CD4-positive, alpha-beta memory T cell (primary cell): ENCODE results near the gene BABAM1. TPM values are rescaled to one million over a fixed set of nuclear protein-coding genes. Genes with fewer than 3 reads are reported as not detected.
A peak's percentile ranks its signal among the peaks of the same experiment; 100 is the strongest.

Source experiments
- CTCF ChIA-PET: fragments of 350-600 bp; sonication (Branson Sonifier 250); formaldehyde crosslinking; loops from one replicate; lab custom pipeline; 2021; ENCODE audit warnings: inconsistent platforms; ENCODE audit not compliant: partially characterized antibody; lab: Charles Lee
- POLR2A ChIA-PET: fragments of 350-600 bp; sonication (Branson Sonifier 250); formaldehyde crosslinking; loops from one replicate; lab custom pipeline; 2021; ENCODE audit not compliant: partially characterized antibody; lab: Charles Lee
- DNase-seq, 5 donors: peaks; one replicate each; pipeline versions ENCODE4 v3.0.0 to v3.0.0-alpha.2; 2020 to 2022; ENCODE audit warnings: mixed read lengths in 1 of 5
- H3K27ac ChIP-seq: one replicate; pipeline ENCODE4 v1.7.0; 2013; ENCODE audit warnings: low read depth, low read length
- H3K27me3 ChIP-seq: 2 replicates; pipeline ENCODE4 v1.7.0; 2013; ENCODE audit warnings: mild to moderate bottlenecking, low read length, moderate library complexity; ENCODE audit not compliant: insufficient read depth
- H3K36me3 ChIP-seq: 2 replicates; pipeline ENCODE4 v1.7.0; 2013; ENCODE audit warnings: mild to moderate bottlenecking, low read length, moderate library complexity; ENCODE audit not compliant: insufficient read depth
- H3K4me1 ChIP-seq: 2 replicates; pipeline ENCODE4 v1.7.0; 2013; ENCODE audit warnings: mild to moderate bottlenecking, low read length, moderate library complexity; ENCODE audit not compliant: insufficient read depth
- H3K4me3 ChIP-seq, 2 donors: one replicate each; pipeline ENCODE4 v1.7.0; 2013; ENCODE audit warnings: low read length in 2 of 2, mild to moderate bottlenecking in 1 of 2
- H3K9me3 ChIP-seq, 2 donors: one replicate each; pipeline ENCODE4 v1.7.0; 2013; ENCODE audit warnings: low read length in 2 of 2, control low read depth in 1 of 2; ENCODE audit not compliant: control insufficient read depth in 1 of 2
- H3K27ac Mint-ChIP-seq, 7 donors: one replicate each; pipeline ENCODE4 v1.8.0; 2020 to 2021; ENCODE audit warnings: mixed read lengths in 7 of 7, mild to moderate bottlenecking in 6 of 7, inconsistent platforms in 3 of 7, moderate library complexity in 3 of 7
- H3K27me3 Mint-ChIP-seq, 2 donors: one replicate each; pipeline ENCODE4 v1.8.0; 2020 to 2021; ENCODE audit warnings: mixed read lengths in 2 of 2
- H3K36me3 Mint-ChIP-seq, 2 donors: one replicate each; pipeline ENCODE4 v1.8.0; 2020 to 2021; ENCODE audit warnings: mixed read lengths in 2 of 2, inconsistent platforms in 1 of 2, mild to moderate bottlenecking in 1 of 2
- H3K4me1 Mint-ChIP-seq, 4 donors: one replicate each; pipeline ENCODE4 v1.8.0; 2020 to 2021; ENCODE audit warnings: mixed read lengths in 4 of 4, mild to moderate bottlenecking in 1 of 4
- H3K4me3 Mint-ChIP-seq, 8 donors: one replicate each; pipeline ENCODE4 v1.8.0; 2020 to 2021; ENCODE audit warnings: mixed read lengths in 8 of 8, mild to moderate bottlenecking in 7 of 8, moderate library complexity in 6 of 8, inconsistent platforms in 3 of 8
- H3K9me3 Mint-ChIP-seq, 8 donors: one replicate each; pipeline ENCODE4 v1.8.0; 2020 to 2021; ENCODE audit warnings: mixed read lengths in 8 of 8, mild to moderate bottlenecking in 5 of 8, inconsistent platforms in 3 of 8, moderate library complexity in 1 of 8
- intact Hi-C: fragments of 100-400 bp; cut with micrococcal nuclease; formaldehyde crosslinking; loops from one replicate; pipeline ENCODE4 v1.15.1; 2023
- polyA plus RNA-seq, 2 donors: library from polyadenylated mRNA; unstranded; fragments of 300-500 nt; fragmentation: Illumina TruSeq; gene quantifications; one replicate each; pipeline ENCODE4 v1.2.3, GENCODE V29; 2021
- total RNA-seq, 2 experiments: library from RNA; stranded (reverse); gene quantifications; one replicate each; pipeline ENCODE4 v1.2.3, GENCODE V29; 2021

The BABAM1 gene
- total and polyA plus RNA-seq, 4 experiments from 2014 or later, result 92.0 to 171 (median 107) TPM

DNA sequence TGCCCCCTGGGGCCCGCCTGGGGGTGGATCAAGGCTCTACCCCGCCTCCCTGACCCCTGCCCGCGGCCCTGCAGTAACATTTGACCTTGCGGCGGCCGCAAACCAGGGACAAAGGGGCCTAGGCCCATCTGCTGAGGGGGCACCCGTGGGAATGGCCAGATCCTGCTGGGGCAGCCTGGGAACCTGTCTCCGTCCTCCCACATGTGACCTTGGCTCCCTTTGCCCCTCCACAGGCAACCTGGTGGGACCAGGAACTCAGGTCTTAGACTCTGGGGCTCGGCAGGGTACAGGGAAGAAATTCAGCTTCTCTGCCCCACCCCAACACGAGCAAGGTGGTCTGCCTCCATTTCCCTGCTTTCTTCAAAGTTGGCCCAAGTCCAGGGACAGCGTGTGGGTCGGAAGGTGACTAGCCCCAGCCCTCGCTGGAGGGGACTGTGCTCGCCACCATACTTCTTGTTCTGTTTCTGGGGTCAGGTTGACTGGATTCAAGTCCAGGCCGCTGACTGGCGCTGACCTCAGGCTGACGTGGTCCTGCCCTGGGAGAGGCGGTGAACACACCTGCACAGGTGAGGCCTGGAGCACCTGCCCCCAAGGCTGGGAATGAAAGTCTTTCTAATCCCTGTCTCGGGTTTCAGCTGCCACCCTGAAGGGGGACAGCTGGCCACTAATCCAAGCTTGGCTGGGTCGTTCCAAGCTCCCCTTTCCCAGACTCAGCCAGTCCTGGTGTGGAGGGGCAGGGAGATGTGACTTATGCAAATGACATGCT is 19.0 kb upstream of the BABAM1 start:
- Mint-ChIP-seq H3K4me3 (peak overlapping the region in 1 of 8 donors; percentile 39), H3K27ac (no peak overlapping the region), H3K36me3 (no peaks in the 10 kb centered on the region), H3K9me3 (no peaks in the 10 kb centered on the region), H3K4me1 (peaks cover 0 to 4% (median 2%) of the 10 kb centered on the region in 4 donors), H3K27me3 (no peaks in the 10 kb centered on the region)
- Histone ChIP-seq H3K4me1 (peaks cover 11% of the 10 kb centered on the region), H3K27ac (no peak overlapping the region), H3K27me3 (no peaks in the 10 kb centered on the region), H3K36me3 (no peaks in the 10 kb centered on the region), H3K9me3 (no peaks in the 10 kb centered on the region), H3K4me3 (no peak overlapping the region)
- intact Hi-C loops, result no loop called here
- DNase-seq, result no peak
- ChIA-PET CTCF (interaction anchor here (1.0 to 3.1 kb wide), 4 partner anchors 11 to 36 kb away, joined by 3 to 21 read pairs (median 3); no protein-coding TSS in a partner anchor), POLR2A (interaction anchor here (0.6 to 1.4 kb wide), 3 partner anchors 19 to 476 kb away, joined by 3 to 6 read pairs (median 5); partner anchors contain the start of gene OCEL1)

DNA sequence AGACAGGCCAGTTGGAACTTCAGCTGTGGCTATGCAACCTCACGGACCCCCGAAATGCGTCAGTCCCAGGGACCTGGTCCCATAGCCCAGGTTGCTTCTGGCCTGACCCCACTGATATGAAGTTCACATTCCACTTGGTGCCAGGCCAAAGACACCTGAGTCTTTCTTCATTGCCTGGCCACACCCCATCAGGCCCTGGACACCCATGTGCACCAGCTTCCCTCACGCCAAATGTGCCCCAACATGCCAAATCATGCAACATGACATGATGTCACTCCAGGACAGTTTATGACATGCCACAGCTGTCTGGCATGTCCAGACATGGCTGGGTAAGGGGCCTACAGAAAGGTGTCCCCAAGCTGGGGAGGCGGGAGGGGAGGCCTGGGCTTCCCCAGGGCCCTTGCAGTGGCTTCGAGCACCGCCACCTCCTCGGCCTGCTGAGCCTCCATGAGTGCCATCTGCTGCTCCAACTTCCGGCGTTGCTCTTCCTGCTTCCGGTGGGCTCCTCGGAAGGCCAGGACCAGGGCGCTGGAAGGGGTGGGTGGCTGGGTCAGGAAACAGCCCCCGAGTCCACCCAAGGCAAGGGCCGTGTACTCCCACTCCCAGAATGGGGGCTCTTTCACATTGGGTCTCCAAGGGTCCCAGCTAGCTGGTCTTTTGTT is 17.2 kb upstream of the BABAM1 start:
- Histone ChIP-seq H3K36me3 (no peaks in the 10 kb centered on the region), H3K4me3 (no peak overlapping the region), H3K4me1 (peaks cover 11% of the 10 kb centered on the region), H3K9me3 (no peaks in the 10 kb centered on the region), H3K27ac (no peak overlapping the region), H3K27me3 (no peaks in the 10 kb centered on the region)
- H3K9me3 Mint-ChIP-seq, result no peaks in the 10 kb centered on the region
- DNase-seq, result no peak
- intact Hi-C loops, result no loop called here
- ChIA-PET POLR2A (no interaction called here), CTCF (interaction anchor here (1.1 to 3.1 kb wide), 2 partner anchors 9 to 11 kb away, joined by 3 to 21 read pairs; no protein-coding TSS in a partner anchor)
- H3K4me1 Mint-ChIP-seq, result peaks cover 0 to 4% (median 2%) of the 10 kb centered on the region in 4 donors
- no peaks in the 10 kb centered on the region for H3K27me3 Mint-ChIP-seq
- no peak overlapping the region for H3K4me3 Mint-ChIP-seq
- H3K36me3 Mint-ChIP-seq, result no peaks in the 10 kb centered on the region
- H3K27ac Mint-ChIP-seq, result no peak overlapping the region

DNA sequence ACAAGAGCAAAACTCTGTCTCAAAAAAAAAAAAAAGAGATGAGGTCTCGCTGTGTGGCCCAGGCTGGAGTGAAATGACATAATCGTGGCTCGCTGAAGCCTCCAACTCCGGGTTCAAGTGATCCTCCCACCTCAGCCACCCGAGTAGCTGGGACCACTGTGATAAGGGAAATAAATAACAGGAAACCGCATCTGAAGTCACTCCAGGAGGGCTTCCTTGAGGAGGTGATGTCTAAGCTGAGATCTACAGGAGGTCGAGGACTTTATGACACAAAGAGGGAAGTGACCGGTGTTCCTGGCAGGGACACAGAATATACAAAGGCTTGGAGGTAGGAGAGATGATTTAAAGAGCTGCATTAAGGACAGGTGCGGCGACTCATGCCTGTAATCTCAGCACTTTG is 12.6 kb upstream of the BABAM1 start:
- no peak overlapping the region for H3K4me3 ChIP-seq
- no peaks in the 10 kb centered on the region for H3K4me1 Mint-ChIP-seq
- no peaks in the 10 kb centered on the region for H3K4me1 ChIP-seq
- no peaks in the 10 kb centered on the region for H3K27me3 Mint-ChIP-seq
- peak overlapping the region in 1 of 8 donors; percentile 45 for H3K4me3 Mint-ChIP-seq
- H3K36me3 ChIP-seq, result no peaks in the 10 kb centered on the region
- CTCF ChIA-PET, result interaction anchor here (2.3 kb wide), 1 partner anchor 12 kb away, joined by 10 read pairs; the partner anchor contains the start of gene BABAM1
- H3K9me3 Mint-ChIP-seq, result no peaks in the 10 kb centered on the region
- intact Hi-C loops, result no loop called here
- DNase-seq, result no peak
- no peaks in the 10 kb centered on the region for H3K9me3 ChIP-seq
- POLR2A ChIA-PET, result no interaction called here
- H3K27ac ChIP-seq, result no peak overlapping the region
- H3K36me3 Mint-ChIP-seq, result no peaks in the 10 kb centered on the region
- H3K27me3 ChIP-seq, result no peaks in the 10 kb centered on the region
- no peak overlapping the region for H3K27ac Mint-ChIP-seq

DNA sequence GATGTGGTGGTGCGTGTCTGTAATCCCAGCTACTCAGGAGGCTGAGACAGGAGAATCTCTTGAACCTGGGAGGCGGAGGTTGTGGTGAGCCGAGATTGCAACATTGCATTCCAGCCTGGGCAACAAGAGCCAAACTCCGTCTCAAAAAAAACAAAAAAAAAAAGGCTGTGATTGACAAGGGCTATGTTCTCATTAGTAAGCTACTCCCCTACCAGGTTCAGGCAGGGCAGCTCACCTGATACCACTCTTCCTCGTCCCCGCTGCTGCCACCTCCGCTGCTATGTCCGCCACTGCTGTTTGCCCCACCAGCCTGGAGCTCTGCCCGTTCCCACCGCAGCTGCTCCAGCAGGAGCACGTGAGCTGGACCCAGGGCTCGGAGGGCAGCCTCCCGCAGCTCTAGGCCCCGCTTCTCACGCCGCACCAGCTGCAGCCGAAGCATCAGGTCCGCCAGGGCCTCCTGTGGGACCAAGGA is 12.1 kb upstream of the BABAM1 start:
- Mint-ChIP-seq H3K9me3 (no peaks in the 10 kb centered on the region), H3K36me3 (no peaks in the 10 kb centered on the region), H3K27me3 (no peaks in the 10 kb centered on the region), H3K27ac (peak overlapping the region in 1 of 7 donors; percentile 41), H3K4me3 (no peak overlapping the region), H3K4me1 (no peaks in the 10 kb centered on the region)
- no peaks in the 10 kb centered on the region for H3K9me3 ChIP-seq
- H3K27me3 ChIP-seq, result no peaks in the 10 kb centered on the region
- H3K4me3 ChIP-seq, result no peak overlapping the region
- ChIA-PET CTCF (interaction anchor here (0.7 to 2.3 kb wide), 2 partner anchors 12 to 51 kb away, joined by 3 to 10 read pairs; partner anchors contain the start of gene BABAM1), POLR2A (no interaction called here)
- H3K27ac ChIP-seq, result no peak overlapping the region
- no peaks in the 10 kb centered on the region for H3K4me1 ChIP-seq
- intact Hi-C loops, result no loop called here
- H3K36me3 ChIP-seq, result no peaks in the 10 kb centered on the region
- DNase-seq, result no peak

DNA sequence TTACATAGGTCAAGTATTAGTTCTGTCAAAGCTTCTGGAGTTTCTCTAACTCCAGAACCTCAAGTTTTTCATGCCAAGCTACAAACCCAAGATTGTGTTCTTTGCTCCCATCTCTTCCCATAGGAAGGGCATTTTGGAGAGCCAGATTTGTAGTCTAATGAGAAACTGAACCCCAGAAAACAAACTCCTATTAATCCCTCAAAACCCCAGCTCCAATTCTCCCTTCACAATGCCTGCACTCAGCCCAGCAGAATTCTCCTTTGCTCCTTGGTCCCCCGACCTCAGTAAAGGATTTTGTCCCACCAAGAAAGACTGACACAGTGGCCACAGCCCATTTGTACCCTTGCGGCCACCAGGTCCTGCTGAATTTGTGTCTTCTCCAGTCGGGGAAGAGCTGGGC is 11.1 kb upstream of the BABAM1 start:
- intact Hi-C loops, result no loop called here
- H3K4me1 ChIP-seq, result peaks cover 3% of the 10 kb centered on the region
- H3K27ac Mint-ChIP-seq, result no peak overlapping the region
- H3K27me3 ChIP-seq, result no peaks in the 10 kb centered on the region
- no peaks in the 10 kb centered on the region for H3K36me3 ChIP-seq
- no peaks in the 10 kb centered on the region for H3K27me3 Mint-ChIP-seq
- ChIA-PET CTCF (interaction anchor here (0.8 to 2.3 kb wide), 2 partner anchors 11 to 25 kb away, joined by 3 to 10 read pairs; partner anchors contain the start of genes ANKLE1 and BABAM1), POLR2A (no interaction called here)
- peaks cover 5 to 6% (median 5%) of the 10 kb centered on the region in 4 donors for H3K4me1 Mint-ChIP-seq
- H3K4me3 ChIP-seq, result no peak overlapping the region
- DNase-seq, result no peak
- no peak overlapping the region for H3K27ac ChIP-seq
- no peaks in the 10 kb centered on the region for H3K9me3 ChIP-seq
- no peaks in the 10 kb centered on the region for H3K36me3 Mint-ChIP-seq
- no peak overlapping the region for H3K4me3 Mint-ChIP-seq
- H3K9me3 Mint-ChIP-seq, result no peaks in the 10 kb centered on the region

DNA sequence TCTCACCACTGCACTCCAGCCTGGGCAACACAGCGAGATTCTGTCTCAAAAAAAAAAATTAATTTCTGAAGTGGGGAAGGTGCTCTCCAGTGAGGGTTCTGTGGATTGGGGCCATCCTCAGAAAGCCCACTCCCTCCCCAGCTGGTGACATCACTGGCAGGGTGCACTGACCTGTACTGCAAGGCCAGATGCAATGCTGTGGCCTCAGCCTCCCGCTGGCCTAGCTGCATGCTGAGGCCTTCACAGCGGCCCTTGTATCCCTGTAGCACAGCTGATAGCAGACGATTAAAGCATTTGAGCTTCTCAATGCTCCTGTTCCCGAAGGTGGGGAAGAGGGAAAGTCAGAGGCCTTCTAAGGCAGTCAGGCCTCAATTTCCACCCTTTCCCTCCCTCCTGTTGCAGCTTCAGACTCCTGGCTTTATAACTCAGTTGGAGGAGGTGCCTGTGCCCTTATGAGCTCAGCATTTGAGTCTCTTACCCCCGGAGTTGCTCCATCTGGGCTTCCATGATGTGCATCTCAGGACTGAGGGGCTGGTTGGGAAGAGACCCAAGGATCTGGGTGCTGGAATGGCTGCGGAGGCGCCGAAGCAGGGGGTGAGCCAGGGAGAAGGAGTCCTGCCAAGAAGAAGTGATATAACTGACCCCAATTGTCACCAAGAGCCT is 8.0 kb upstream of the BABAM1 start:
- no peak overlapping the region for H3K27ac ChIP-seq
- Mint-ChIP-seq H3K27ac (no peak overlapping the region), H3K4me1 (peaks cover 5 to 15% (median 9%) of the 10 kb centered on the region in 4 donors), H3K27me3 (no peaks in the 10 kb centered on the region), H3K36me3 (no peaks in the 10 kb centered on the region), H3K9me3 (no peaks in the 10 kb centered on the region), H3K4me3 (no peak overlapping the region)
- no peak overlapping the region for H3K4me3 ChIP-seq
- no peaks in the 10 kb centered on the region for H3K27me3 ChIP-seq
- ChIA-PET POLR2A (interaction anchor here (0.7 kb wide), 1 partner anchor 22 kb away, joined by 4 read pairs; the partner anchor contains the start of gene ANKLE1), CTCF (interaction anchor here (0.5 to 8.0 kb wide), 14 partner anchors 8 to 1163 kb away, joined by 3 to 83 read pairs (median 6); partner anchors contain the start of genes ANKLE1, BABAM1, DDA1 and MRPL34)
- no peak for DNase-seq
- intact Hi-C loops, result no loop called here
- no peaks in the 10 kb centered on the region for H3K9me3 ChIP-seq
- peaks cover 4% of the 10 kb centered on the region for H3K4me1 ChIP-seq
- no peaks in the 10 kb centered on the region for H3K36me3 ChIP-seq
